Panc1 (cell line): ENCODE data around the gene ADAM33. TPM values are rescaled to one million over a fixed set of nuclear protein-coding genes. Genes with fewer than 3 reads are reported as not detected.

ENCODE experiments used
- ATAC-seq: fragments of 200-7000 bp; cut with Tn5 transposase; 2 replicates; pipeline ENCODE4 v1.9.1; 2020; ENCODE audit warnings: mild to moderate bottlenecking, moderate library complexity
- BruUV-seq: library from RNA; stranded (reverse); fragments of 400-500 nt; replicated peaks from 2 replicates; lab custom pipeline; 2021; lab: Mats Ljungman, UMichigan
- CTCF ChIA-PET: fragments of 300-600 bp; sonication (Branson Sonifier 250); formaldehyde crosslinking; loops from one replicate; lab custom pipeline; 2022; ENCODE audit warnings: antibody characterized with exemption; lab: Charles Lee
- POLR2A ChIA-PET: fragments of 300-600 bp; sonication (Branson Sonifier 250); formaldehyde crosslinking; loops from one replicate; lab custom pipeline; 2022; ENCODE audit warnings: antibody characterized with exemption; lab: Charles Lee
- DNase-seq: peaks from one replicate; pipeline ENCODE4 v3.0.0-alpha.2; 2010; ENCODE audit warnings: low read depth, low spot score
- H3K27ac ChIP-seq: 2 replicates; pipeline ENCODE4 v1.5.1; 2011; ENCODE audit warnings: mild to moderate bottlenecking, low read length, inconsistent platforms
- H3K27me3 ChIP-seq: fragments of 200-500 bp; sonication (Bioruptor generic); 2 replicates; pipeline ENCODE4 v1.6.0; 2014; ENCODE audit warnings: low read length, inconsistent platforms; ENCODE audit not compliant: control insufficient read depth, insufficient read depth
- H3K36me3 ChIP-seq: fragments of 200-500 bp; sonication (Bioruptor generic); 2 replicates; pipeline ENCODE4 v1.5.1; 2014; ENCODE audit warnings: inconsistent platforms, mild to moderate bottlenecking, low read length, moderate library complexity; ENCODE audit not compliant: control insufficient read depth, insufficient read depth
- H3K4me1 ChIP-seq: 2 replicates; pipeline ENCODE4 v1.5.1; 2011; ENCODE audit warnings: inconsistent platforms, mild to moderate bottlenecking, low read length, moderate library complexity; ENCODE audit not compliant: control insufficient read depth, insufficient read depth
- H3K4me3 ChIP-seq, 2 experiments: 2 replicates each; pipeline ENCODE4 v1.5.1; 2011 to 2012; ENCODE audit warnings: low read depth in 2 of 2, low read length in 2 of 2, mild to moderate bottlenecking in 2 of 2, inconsistent platforms in 1 of 2, moderate library complexity in 1 of 2
- H3K9me3 ChIP-seq: fragments of 200-500 bp; sonication (Bioruptor generic); 2 replicates; pipeline ENCODE4 v1.5.1; 2014; ENCODE audit warnings: low read depth, mild to moderate bottlenecking, inconsistent platforms, low read length, moderate library complexity; ENCODE audit not compliant: control insufficient read depth, insufficient read depth
- CTCF ChIP-seq: fragments of 450-650 bp; IDR thresholded peaks from 2 replicates; pipeline ENCODE4 v1.5.1; 2017; ENCODE audit warnings: mild to moderate bottlenecking
- POLR2AphosphoS5 ChIP-seq: IDR thresholded peaks from 2 replicates; pipeline ENCODE4 v1.6.1; 2012; ENCODE audit warnings: mild to moderate bottlenecking, low read depth, low read length, moderate library complexity
- REST ChIP-seq, 2 experiments: IDR thresholded peaks; 2 replicates each; pipeline ENCODE4 v1.6.1; 2011 to 2012; ENCODE audit warnings: low read depth in 2 of 2, control low read depth in 1 of 2, low read length in 1 of 2, mild to moderate bottlenecking in 1 of 2, moderate library complexity in 1 of 2; ENCODE audit not compliant: insufficient read depth in 1 of 2
- SIN3A ChIP-seq: IDR thresholded peaks from 2 replicates; pipeline ENCODE4 v1.6.1; 2012; ENCODE audit warnings: low read depth, mild to moderate bottlenecking, low read length, moderate library complexity, borderline replicate concordance; ENCODE audit not compliant: insufficient read depth
- TCF7L2 ChIP-seq: IDR thresholded peaks from 2 replicates; pipeline ENCODE4 v1.6.1; 2011; ENCODE audit warnings: mild to moderate bottlenecking, low read depth, low read length, inconsistent platforms
- in situ Hi-C: cut with HindIII; loops from 2 replicates; pipeline ENCODE4 v1.10.0; 2016; ENCODE audit warnings: low sequenced_read_pairs, low pct_unique_long_range_greater_than_20kb
- intact Hi-C: fragments of 100-400 bp; cut with micrococcal nuclease; formaldehyde crosslinking; loops from one replicate; pipeline ENCODE4 v1.10.0; 2022; ENCODE audit not compliant: unreplicated experiment
- total RNA-seq: library from RNA; stranded (reverse); gene quantifications from one replicate; pipeline ENCODE4 v1.2.1, GENCODE V29; 2021; ENCODE audit not compliant: unreplicated experiment

ADAM33 gene
- total RNA-seq, 1 experiment from 2014 or later = 0.62 TPM

GRCh38 chr20:3696745-3697587, 15.2 kb upstream of the ADAM33 start:
- Histone ChIP-seq H3K4me1 (no peaks in the 10 kb centered on the region), H3K9me3 (no peaks in the 10 kb centered on the region), H3K27me3 (no peaks in the 10 kb centered on the region), H3K4me3 (no peak overlapping the region), H3K27ac (no peak overlapping the region), H3K36me3 (no peaks in the 10 kb centered on the region)
- ChIA-PET POLR2A (no interaction called here), CTCF (interaction anchor here (0.6 to 1.8 kb wide), 4 partner anchors 9 to 236 kb away, joined by 3 to 9 read pairs (median 8); no protein-coding TSS in a partner anchor)
- no peak for TF ChIP-seq TCF7L2
- no peak for TF ChIP-seq SIN3A
- no peak for TF ChIP-seq POLR2AphosphoS5
- TF ChIP-seq REST (IDR thresholded peaks at IDR 0.05; ENCODE audit: insufficient read depth in 1 of 2, low read depth in 2 of 2, low read length in 1 of 2) = no peak
- no peak for TF ChIP-seq CTCF
- DNase-seq (no peak), ATAC-seq (no peak)
- in situ Hi-C loops = no loop called here
- intact Hi-C loops = no loop called here
- no TSS peak for BruUV-seq

GRCh38 chr20:3696200-3696599, 14.4 kb upstream of the ADAM33 start:
- H3K4me1 ChIP-seq = no peaks in the 10 kb centered on the region

More at GRCh38 chr20:3696200-3696599, 14.4 kb upstream of the ADAM33 start:
- no peaks in the 10 kb centered on the region for H3K27me3 ChIP-seq
- no peak overlapping the region for H3K4me3 ChIP-seq
- no peaks in the 10 kb centered on the region for H3K36me3 ChIP-seq
- ChIA-PET POLR2A (no interaction called here), CTCF (interaction anchor here (0.7 to 1.8 kb wide), 2 partner anchors 11 to 32 kb away, joined by 3 to 7 read pairs; no protein-coding TSS in a partner anchor)
- ATAC-seq (no peak), DNase-seq (no peak)
- TF ChIP-seq CTCF (no peak; the same call in 1 of the 2 replicates), SIN3A (no peak), POLR2AphosphoS5 (no peak), TCF7L2 (no peak), REST (IDR thresholded peaks at IDR 0.05; ENCODE audit: insufficient read depth in 1 of 2, low read depth in 2 of 2, low read length in 1 of 2) (no peak)
- BruUV-seq = no TSS peak
- intact Hi-C loops (no loop called here), in situ Hi-C loops (no loop called here)
- H3K9me3 ChIP-seq = no peaks in the 10 kb centered on the region
- no peak overlapping the region for H3K27ac ChIP-seq
